ENCODE measurements around the gene PDXDC1. TPM values are rescaled to one million over a fixed set of nuclear protein-coding genes. Genes with fewer than 3 reads are reported as not detected.
"Not testable (repeated sequence)": the region's sequence is repeated elsewhere in the genome, so short reads cannot be mapped to it uniquely, and the experiment has no call there.

PDXDC1 gene
- total RNA-seq, 1 donor from 2014 or later: 36.0 TPM

GRCh38 chr16:14973785-14974322 is 972 bp upstream of the PDXDC1 start:
- H3K9me3 ChIP-seq (ENCODE audit: control insufficient read depth in 3 of 3, low read length in 3 of 3); H3K4me1 ChIP-seq (ENCODE audit: control insufficient read depth in 3 of 3, insufficient read depth in 3 of 3, low read length in 3 of 3); H3K27me3 ChIP-seq (ENCODE audit: control insufficient read depth in 3 of 3, insufficient read depth in 3 of 3, low read length in 3 of 3); H3K36me3 ChIP-seq (ENCODE audit: control insufficient read depth in 3 of 3, insufficient read depth in 3 of 3, low read length in 3 of 3); H3K27ac ChIP-seq (ENCODE audit: low read depth, low read length): not testable (repeated sequence)
- Histone ChIP-seq H3K4me3 (ENCODE audit: low read length in 3 of 3) (peak overlapping the region; percentile 61 to 93 (median 91)), H3K9ac (ENCODE audit: low read depth in 1 of 3, low read length in 3 of 3) (peak overlapping the region in 2 of 3 donors; percentile 92 to 93)

- Histone ChIP-seq H3K4me3 (ENCODE audit: low read length in 3 of 3) (peak overlapping the region; percentile 61 to 93 (median 91)), H3K27ac (ENCODE audit: low read depth, low read length) (peak overlapping the region; percentile 82), H3K9ac (ENCODE audit: low read depth in 1 of 3, low read length in 3 of 3) (peak overlapping the region in 2 of 3 donors; percentile 92 to 93)
- H3K27me3 ChIP-seq (ENCODE audit: control insufficient read depth in 3 of 3, insufficient read depth in 3 of 3, low read length in 3 of 3); H3K36me3 ChIP-seq (ENCODE audit: control insufficient read depth in 3 of 3, insufficient read depth in 3 of 3, low read length in 3 of 3); H3K4me1 ChIP-seq (ENCODE audit: control insufficient read depth in 3 of 3, insufficient read depth in 3 of 3, low read length in 3 of 3); H3K9me3 ChIP-seq (ENCODE audit: control insufficient read depth in 3 of 3, low read length in 3 of 3): not testable (repeated sequence)
Measured at GRCh38 chr16:14974331-14974655, 533 bp upstream of the PDXDC1 start.

- not testable (repeated sequence) for H3K27me3 ChIP-seq (ENCODE audit: control insufficient read depth in 3 of 3, insufficient read depth in 3 of 3, low read length in 3 of 3); H3K4me1 ChIP-seq (ENCODE audit: control insufficient read depth in 3 of 3, insufficient read depth in 3 of 3, low read length in 3 of 3); H3K9me3 ChIP-seq (ENCODE audit: control insufficient read depth in 3 of 3, low read length in 3 of 3); H3K36me3 ChIP-seq (ENCODE audit: control insufficient read depth in 3 of 3, insufficient read depth in 3 of 3, low read length in 3 of 3)
- Histone ChIP-seq H3K4me3 (ENCODE audit: low read length in 3 of 3) (peak overlapping the region; percentile 75 to 93 (median 91)), H3K9ac (ENCODE audit: low read depth in 1 of 3, low read length in 3 of 3) (peak overlapping the region; percentile 85 to 93 (median 92)), H3K27ac (ENCODE audit: low read depth, low read length) (peak overlapping the region; percentile 82)
Measured at GRCh38 chr16:14975418-14976194, 780 bp downstream of the PDXDC1 start.

- H3K36me3 ChIP-seq (ENCODE audit: control insufficient read depth in 3 of 3, insufficient read depth in 3 of 3, low read length in 3 of 3); H3K27me3 ChIP-seq (ENCODE audit: control insufficient read depth in 3 of 3, insufficient read depth in 3 of 3, low read length in 3 of 3); H3K4me1 ChIP-seq (ENCODE audit: control insufficient read depth in 3 of 3, insufficient read depth in 3 of 3, low read length in 3 of 3); H3K9ac ChIP-seq (ENCODE audit: low read depth in 1 of 3, low read length in 3 of 3); H3K9me3 ChIP-seq (ENCODE audit: control insufficient read depth in 3 of 3, low read length in 3 of 3); H3K27ac ChIP-seq (ENCODE audit: low read depth, low read length); H3K4me3 ChIP-seq (ENCODE audit: low read length in 3 of 3): not testable (repeated sequence)
Measured at GRCh38 chr16:14976971-14977736, 2.3 kb downstream of the PDXDC1 start.

GRCh38 chr16:14978281-14978680 is 3.5 kb downstream of the PDXDC1 start:
- H3K27me3 ChIP-seq (ENCODE audit: control insufficient read depth in 3 of 3, insufficient read depth in 3 of 3, low read length in 3 of 3); H3K9me3 ChIP-seq (ENCODE audit: control insufficient read depth in 3 of 3, low read length in 3 of 3); H3K27ac ChIP-seq (ENCODE audit: low read depth, low read length); H3K4me1 ChIP-seq (ENCODE audit: control insufficient read depth in 3 of 3, insufficient read depth in 3 of 3, low read length in 3 of 3); H3K9ac ChIP-seq (ENCODE audit: low read depth in 1 of 3, low read length in 3 of 3); H3K36me3 ChIP-seq (ENCODE audit: control insufficient read depth in 3 of 3, insufficient read depth in 3 of 3, low read length in 3 of 3); H3K4me3 ChIP-seq (ENCODE audit: low read length in 3 of 3): not testable (repeated sequence)

GRCh38 chr16:14978908-14979307 is 4.1 kb downstream of the PDXDC1 start:
- H3K27ac ChIP-seq (ENCODE audit: low read depth, low read length); H3K9ac ChIP-seq (ENCODE audit: low read depth in 1 of 3, low read length in 3 of 3); H3K4me1 ChIP-seq (ENCODE audit: control insufficient read depth in 3 of 3, insufficient read depth in 3 of 3, low read length in 3 of 3); H3K4me3 ChIP-seq (ENCODE audit: low read length in 3 of 3); H3K36me3 ChIP-seq (ENCODE audit: control insufficient read depth in 3 of 3, insufficient read depth in 3 of 3, low read length in 3 of 3); H3K27me3 ChIP-seq (ENCODE audit: control insufficient read depth in 3 of 3, insufficient read depth in 3 of 3, low read length in 3 of 3); H3K9me3 ChIP-seq (ENCODE audit: control insufficient read depth in 3 of 3, low read length in 3 of 3): not testable (repeated sequence)

GRCh38 chr16:14981234-14981633 is 6.4 kb downstream of the PDXDC1 start:
- not testable (repeated sequence) for H3K27me3 ChIP-seq (ENCODE audit: control insufficient read depth in 3 of 3, insufficient read depth in 3 of 3, low read length in 3 of 3); H3K4me3 ChIP-seq (ENCODE audit: low read length in 3 of 3); H3K36me3 ChIP-seq (ENCODE audit: control insufficient read depth in 3 of 3, insufficient read depth in 3 of 3, low read length in 3 of 3); H3K27ac ChIP-seq (ENCODE audit: low read depth, low read length); H3K9me3 ChIP-seq (ENCODE audit: control insufficient read depth in 3 of 3, low read length in 3 of 3); H3K4me1 ChIP-seq (ENCODE audit: control insufficient read depth in 3 of 3, insufficient read depth in 3 of 3, low read length in 3 of 3); H3K9ac ChIP-seq (ENCODE audit: low read depth in 1 of 3, low read length in 3 of 3)

- not testable (repeated sequence) for H3K36me3 ChIP-seq (ENCODE audit: control insufficient read depth in 3 of 3, insufficient read depth in 3 of 3, low read length in 3 of 3); H3K27ac ChIP-seq (ENCODE audit: low read depth, low read length); H3K9ac ChIP-seq (ENCODE audit: low read depth in 1 of 3, low read length in 3 of 3); H3K27me3 ChIP-seq (ENCODE audit: control insufficient read depth in 3 of 3, insufficient read depth in 3 of 3, low read length in 3 of 3); H3K9me3 ChIP-seq (ENCODE audit: control insufficient read depth in 3 of 3, low read length in 3 of 3); H3K4me1 ChIP-seq (ENCODE audit: control insufficient read depth in 3 of 3, insufficient read depth in 3 of 3, low read length in 3 of 3); H3K4me3 ChIP-seq (ENCODE audit: low read length in 3 of 3)
Measured at GRCh38 chr16:14982521-14982920, 7.7 kb downstream of the PDXDC1 start.

GRCh38 chr16:14988092-14988491 is 13.3 kb downstream of the PDXDC1 start:
- H3K4me1 ChIP-seq (ENCODE audit: control insufficient read depth in 3 of 3, insufficient read depth in 3 of 3, low read length in 3 of 3); H3K36me3 ChIP-seq (ENCODE audit: control insufficient read depth in 3 of 3, insufficient read depth in 3 of 3, low read length in 3 of 3); H3K27me3 ChIP-seq (ENCODE audit: control insufficient read depth in 3 of 3, insufficient read depth in 3 of 3, low read length in 3 of 3); H3K4me3 ChIP-seq (ENCODE audit: low read length in 3 of 3); H3K9ac ChIP-seq (ENCODE audit: low read depth in 1 of 3, low read length in 3 of 3); H3K9me3 ChIP-seq (ENCODE audit: control insufficient read depth in 3 of 3, low read length in 3 of 3); H3K27ac ChIP-seq (ENCODE audit: low read depth, low read length): not testable (repeated sequence)

GRCh38 chr16:14988661-14989191 is 13.9 kb downstream of the PDXDC1 start:
- H3K4me3 ChIP-seq (ENCODE audit: low read length in 3 of 3); H3K9me3 ChIP-seq (ENCODE audit: control insufficient read depth in 3 of 3, low read length in 3 of 3); H3K27me3 ChIP-seq (ENCODE audit: control insufficient read depth in 3 of 3, insufficient read depth in 3 of 3, low read length in 3 of 3); H3K36me3 ChIP-seq (ENCODE audit: control insufficient read depth in 3 of 3, insufficient read depth in 3 of 3, low read length in 3 of 3); H3K9ac ChIP-seq (ENCODE audit: low read depth in 1 of 3, low read length in 3 of 3); H3K4me1 ChIP-seq (ENCODE audit: control insufficient read depth in 3 of 3, insufficient read depth in 3 of 3, low read length in 3 of 3); H3K27ac ChIP-seq (ENCODE audit: low read depth, low read length): not testable (repeated sequence)

All from skeletal muscle tissue (tissue), 4 donors.